NCI-H2171 treated with DMSO at 0.1 percent for 48 hours (cell line): ENCODE data around the gene PSMB9.

ENCODE experiments used
- DNase-seq: peaks from one replicate; lab custom pipeline; 2025; lab: John Stamatoyannopoulos, UW

Gene PSMB9

GRCh38 chr6:32840604-32841246 lies 13.3 kb upstream of the PSMB9 start:
- DNase-seq: no peak

- DNase-seq: no peak
These were observed 11.9 kb upstream of the PSMB9 start for GRCh38 chr6:32842021-32842650.

GRCh38 chr6:32842690-32843089 lies 11.3 kb upstream of the PSMB9 start:
- DNase-seq: no peak

GRCh38 chr6:32843331-32843978 lies 10.5 kb upstream of the PSMB9 start:
- DNase-seq: no peak

- DNase-seq: peak; percentile 92
These were observed 9.8 kb upstream of the PSMB9 start, which contains the start of gene PSMB8 for GRCh38 chr6:32843979-32844838. Gene PSMB8, minus strand, starts transcription at chr6:32844047. Its CDS starts 51 bp downstream, at chr6:32843996.

DNA sequence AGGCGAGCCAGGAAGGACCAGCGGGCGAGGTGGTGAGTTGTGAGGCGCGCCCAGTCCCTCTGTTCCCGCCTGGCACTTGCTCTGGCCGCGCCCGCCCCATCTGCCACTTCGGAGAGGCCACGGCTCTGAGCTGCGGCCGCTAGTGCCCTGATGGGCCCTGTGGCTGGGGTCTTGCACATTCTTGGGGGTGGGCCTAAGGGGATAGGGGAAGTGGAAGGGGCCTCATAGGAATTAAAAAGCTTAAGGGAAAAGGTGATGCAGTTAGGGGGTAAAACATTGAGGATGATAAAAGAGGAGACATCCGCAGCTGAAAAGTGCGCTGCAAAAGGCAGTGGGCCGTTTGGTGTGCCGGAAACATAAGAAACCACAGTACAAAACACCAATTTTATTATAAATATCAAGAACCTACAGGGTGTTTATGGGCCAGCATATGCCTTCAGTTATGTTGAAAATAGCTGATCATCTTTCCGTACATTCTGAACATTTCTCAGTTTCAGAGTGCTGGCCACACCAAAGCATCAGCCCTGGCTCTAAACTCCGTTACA lies 9.1 kb upstream of the PSMB9 start:
- no peak for DNase-seq

GRCh38 chr6:32845384-32845884 lies 8.6 kb upstream of the PSMB9 start:
- DNase-seq: no peak

GRCh38 chr6:32847004-32847403 lies 7.0 kb upstream of the PSMB9 start:
- no peak for DNase-seq

DNA sequence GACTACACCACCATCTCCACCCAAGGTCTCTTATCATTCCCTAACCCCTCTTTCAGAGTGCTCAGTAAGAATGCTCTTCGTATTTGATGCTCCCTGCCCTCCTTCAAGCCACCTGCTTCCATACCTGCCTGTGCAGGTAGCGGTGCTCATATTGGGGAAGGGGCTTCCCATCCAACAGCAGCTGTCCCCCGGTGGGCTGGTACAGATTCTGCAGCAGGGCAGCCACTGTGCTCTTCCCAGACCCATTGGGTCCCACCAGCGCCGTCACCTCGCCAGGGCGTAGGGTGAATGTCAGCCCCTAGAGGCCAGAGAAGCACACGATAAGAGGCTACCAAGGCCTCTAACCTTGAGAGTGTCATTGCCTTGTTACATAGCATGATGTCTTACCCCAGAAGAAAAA lies 6.2 kb upstream of the PSMB9 start:
- DNase-seq: no peak

DNA sequence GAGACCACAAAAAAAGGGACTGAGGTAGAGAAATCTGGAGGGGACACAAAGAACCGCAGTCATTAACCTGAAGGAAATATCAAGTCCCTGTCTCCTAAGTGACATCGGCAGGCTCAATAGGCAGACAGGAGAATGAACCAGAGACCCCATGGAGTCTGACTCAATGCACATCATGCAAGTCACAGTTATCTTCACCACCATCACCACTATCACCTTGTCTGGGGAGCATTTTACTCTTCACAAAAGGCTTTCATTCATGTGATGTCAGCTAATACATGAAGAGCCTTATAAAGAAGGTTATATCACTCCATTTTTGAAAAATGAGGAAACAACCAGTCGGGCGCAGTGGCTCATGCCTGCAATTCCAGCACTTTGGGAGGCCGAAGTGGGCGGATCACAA lies 4.9 kb upstream of the PSMB9 start:
- no peak for DNase-seq

DNA sequence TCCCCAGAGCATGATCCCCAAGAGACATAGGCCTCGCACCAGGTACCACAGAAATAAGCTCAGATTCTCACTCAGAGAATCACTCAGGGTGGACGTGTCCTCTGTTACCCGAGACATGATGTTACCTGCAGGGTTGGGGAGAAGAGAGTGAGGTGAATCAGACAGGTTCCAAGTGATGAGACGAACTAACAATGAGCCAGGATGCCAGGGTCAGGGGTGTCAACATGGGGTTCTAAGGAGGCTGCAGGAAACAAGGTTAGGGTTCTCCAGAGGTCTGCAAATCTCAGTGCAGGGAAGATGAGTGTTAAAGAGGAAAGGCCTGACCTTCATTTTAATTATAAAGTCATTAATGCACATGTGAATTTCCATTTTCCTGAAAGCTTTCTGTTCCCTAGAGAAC lies 3.0 kb upstream of the PSMB9 start:
- DNase-seq: no peak

GRCh38 chr6:32852018-32852843 lies 1.8 kb upstream of the PSMB9 start:
- DNase-seq: no peak

DNA sequence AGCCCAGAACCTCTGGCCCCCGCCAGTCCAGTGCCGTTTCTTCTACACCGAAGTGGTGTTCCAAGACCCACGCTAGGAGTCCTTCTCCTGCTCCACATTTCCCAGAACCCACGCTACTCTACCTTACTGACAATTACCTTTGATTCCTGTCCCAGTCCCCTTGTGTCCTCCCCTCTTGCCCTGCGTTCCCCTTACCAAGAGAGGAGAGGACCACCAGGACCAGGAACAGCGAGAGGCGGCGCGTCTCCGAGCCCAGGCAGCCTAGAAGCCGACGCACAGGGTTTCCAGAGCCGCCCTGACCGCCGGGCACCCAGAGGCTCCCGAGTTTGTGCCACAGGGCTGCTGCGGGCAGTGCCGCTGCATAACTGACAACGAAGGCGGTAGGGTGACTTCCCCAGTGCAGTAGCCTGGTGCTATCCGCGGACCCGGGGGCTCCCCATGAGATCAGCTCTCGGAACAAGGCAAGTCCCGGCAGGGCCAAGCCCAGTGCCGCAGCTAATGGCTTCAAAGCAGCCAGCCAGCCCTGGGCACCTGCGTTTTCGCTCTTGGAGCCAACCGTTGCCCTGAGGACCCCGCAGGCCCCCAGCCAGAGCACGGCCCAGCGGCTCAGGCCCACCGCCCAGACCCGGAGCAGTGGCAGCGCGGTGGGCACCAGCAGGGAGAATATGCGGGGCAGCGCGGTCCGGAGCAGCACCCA lies 1.0 kb upstream of the PSMB9 start:
- no peak for DNase-seq

GRCh38 chr6:32854376-32855178 lies 585 bp downstream of the PSMB9 start:
- DNase-seq: no peak

GRCh38 chr6:32855467-32856174 lies 1.6 kb downstream of the PSMB9 start:
- DNase-seq: no peak

GRCh38 chr6:32857156-32857891 lies 3.3 kb downstream of the PSMB9 start:
- no peak for DNase-seq

- DNase-seq: no peak
These were observed 4.2 kb downstream of the PSMB9 start for GRCh38 chr6:32858194-32858593.

DNA sequence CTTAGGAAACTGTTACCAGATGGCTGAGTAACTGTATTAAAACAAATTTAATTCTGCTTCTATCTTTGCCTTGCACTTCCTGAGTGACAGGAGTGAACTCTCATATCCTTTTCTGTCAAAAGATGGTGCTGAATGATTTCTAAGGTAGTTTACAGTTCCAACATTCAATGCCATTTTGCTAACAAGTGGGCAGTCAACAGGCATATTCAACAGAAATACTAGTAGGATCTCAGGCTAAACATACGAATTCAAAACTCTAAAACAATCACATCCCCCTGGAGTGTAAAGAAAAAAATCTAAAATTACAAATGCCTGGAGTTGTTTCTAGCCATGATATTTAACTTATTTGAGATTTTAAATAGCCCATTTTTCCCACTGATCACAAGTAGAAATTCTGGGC lies 6.7 kb downstream of the PSMB9 start:
- no peak for DNase-seq
